Measurements from ENCODE around the gene ENOX1.

Gene ENOX1

DNA sequence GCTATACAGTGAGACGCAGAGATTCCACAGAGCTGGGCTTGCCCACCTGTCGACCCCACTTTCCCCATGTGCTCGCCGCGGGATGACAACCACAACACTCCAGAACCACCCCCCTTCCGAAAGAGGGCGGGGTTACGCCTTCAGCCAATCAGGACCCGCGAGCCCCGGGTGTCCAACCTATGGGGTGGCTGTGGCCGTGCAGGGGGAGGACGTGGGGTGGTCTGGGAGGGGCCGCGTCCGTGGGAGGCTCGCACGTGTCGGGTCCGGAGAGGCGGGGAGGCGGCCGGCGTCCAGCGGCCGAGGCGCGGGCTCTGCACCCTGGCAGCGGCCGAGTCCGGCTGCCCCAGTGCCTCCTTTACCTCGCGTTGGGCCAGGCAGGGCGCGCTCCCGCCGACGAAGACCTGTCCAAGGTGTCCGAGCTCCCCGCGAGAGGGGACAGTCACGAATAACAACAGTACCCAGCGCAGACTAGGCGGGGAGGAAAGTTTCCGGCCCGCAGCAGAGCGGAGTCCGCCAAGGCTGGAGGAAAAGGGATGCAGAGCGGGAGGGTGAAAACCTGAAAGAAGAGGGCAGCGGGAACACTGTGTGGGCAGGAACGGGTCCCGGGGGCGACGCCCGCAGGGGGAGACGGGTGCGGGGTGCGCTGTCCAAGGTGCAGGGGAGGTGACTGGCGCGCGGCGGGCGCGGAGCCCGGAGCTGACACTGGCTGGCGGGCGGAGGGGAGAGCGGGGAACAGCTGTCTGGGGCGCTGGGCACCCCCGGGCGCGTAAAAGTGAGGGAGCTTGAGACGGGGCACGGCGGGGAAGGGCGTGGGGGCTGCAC is 911 bp downstream of the ENOX1 start:
- DNase-seq = peak; percentile 75

GRCh38 chr13:43785261-43785649 is 1.5 kb downstream of the ENOX1 start:
- no peak for DNase-seq

DNA sequence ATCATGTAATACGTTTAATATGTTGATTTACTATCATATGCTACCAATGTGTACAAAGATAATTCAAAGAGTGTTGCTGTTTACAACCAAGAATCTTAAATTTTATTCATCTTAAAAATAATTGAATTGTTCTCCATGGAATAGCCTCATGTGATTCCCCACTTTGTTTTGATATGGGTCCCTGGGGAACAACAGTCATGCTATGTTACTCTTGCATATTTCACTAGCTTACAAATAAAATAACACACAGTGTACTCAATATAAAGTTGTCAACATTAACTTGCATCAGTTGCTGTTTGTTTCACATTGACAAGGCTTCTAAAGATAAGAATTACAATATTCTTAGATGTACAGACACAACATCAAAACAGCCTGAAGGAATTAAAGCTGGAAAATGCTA is 2.3 kb downstream of the ENOX1 start:
- DNase-seq = peak; percentile 57

DNA sequence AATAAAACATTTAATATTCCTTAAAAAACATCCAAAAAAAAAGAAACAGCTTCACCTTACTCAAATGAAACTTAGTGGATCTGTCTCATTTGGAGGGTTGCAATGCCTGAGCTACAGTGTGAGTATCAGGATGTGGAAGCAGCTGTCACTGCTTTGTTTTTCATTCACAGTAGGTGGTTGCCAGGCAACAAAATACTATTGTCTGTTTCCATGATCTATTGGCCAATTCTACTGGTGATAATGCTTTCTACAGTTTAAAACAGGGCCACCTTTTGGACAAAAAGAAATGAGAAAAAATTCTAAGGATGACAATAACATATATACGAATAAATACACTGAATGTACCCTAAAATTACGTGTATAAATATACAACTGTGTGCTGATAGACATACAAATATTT is 3.0 kb downstream of the ENOX1 start:
- peak; percentile 44 for DNase-seq

- no peak for DNase-seq
Observed at GRCh38 chr13:43782686-43783085, 4.1 kb downstream of the ENOX1 start.

DNA sequence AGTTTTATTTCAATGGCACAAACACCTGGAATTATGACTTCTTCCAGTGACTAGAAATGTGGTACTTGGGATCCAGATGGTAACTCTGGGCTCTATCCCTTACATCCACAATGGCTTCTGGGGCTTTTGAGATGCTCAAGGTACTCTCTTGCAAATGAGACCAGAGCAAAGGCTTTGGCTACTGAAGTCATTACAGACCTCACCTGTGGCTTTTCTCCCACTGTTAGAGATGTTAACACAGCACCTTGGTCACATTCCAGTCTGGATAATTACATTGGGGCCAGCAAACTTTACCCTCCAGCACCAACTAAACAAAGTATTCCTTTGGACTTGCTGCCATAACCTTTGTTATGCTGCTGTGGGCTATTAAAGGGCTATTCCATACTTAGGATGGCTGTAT is 6.1 kb downstream of the ENOX1 start:
- DNase-seq = no peak

DNA sequence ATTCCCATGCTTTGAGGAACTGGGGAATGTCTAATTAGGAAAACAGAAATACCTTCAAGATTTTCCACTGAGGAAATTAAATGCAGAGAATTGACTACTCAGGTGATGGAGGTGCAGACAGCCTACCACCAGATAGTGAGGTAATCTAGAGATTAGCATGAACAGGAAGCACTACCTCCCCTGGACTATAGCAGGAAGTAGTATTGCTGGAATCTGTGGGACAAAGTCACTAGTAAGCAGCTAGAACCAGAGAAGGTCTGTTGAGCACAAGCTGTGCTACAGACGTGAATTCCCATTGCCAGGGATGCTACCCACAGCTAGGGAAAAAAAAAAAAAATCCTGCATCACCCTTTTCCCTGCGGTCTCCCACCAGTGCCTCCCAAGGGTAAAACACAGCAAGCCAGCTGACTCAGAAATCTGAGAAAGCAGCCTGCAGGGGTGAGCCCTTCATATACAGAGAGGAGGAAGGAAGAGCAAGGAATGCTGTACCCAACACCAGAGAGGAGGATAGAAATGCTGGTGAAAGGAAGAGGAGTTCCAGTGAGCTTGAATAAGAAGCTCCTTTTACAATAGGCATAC is 10.2 kb downstream of the ENOX1 start:
- DNase-seq = peak; percentile 76

DNA sequence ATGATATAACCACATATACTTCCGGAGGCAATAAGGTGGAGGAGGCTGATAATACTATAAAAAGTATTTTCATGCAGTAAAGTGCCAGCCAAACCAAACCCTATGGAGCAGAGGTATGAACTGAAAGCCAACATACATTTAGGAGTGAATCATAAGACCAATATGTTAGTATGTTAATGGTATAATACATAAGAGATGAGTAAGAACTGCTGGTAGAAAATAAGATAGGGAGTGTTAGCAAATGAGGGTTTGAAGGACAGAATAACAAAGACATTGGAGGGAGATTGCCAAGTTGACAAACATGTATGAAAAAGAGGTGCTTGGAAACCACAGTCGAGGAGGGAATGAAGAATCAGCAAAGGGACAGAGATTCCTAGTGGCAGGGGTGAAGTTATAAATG is 10.8 kb downstream of the ENOX1 start:
- peak; percentile 29 for DNase-seq

- no peak for DNase-seq
Observed at GRCh38 chr13:43773602-43774001, 13.2 kb downstream of the ENOX1 start.

GRCh38 chr13:43770871-43771270 is 15.9 kb downstream of the ENOX1 start:
- DNase-seq = no peak

DNA sequence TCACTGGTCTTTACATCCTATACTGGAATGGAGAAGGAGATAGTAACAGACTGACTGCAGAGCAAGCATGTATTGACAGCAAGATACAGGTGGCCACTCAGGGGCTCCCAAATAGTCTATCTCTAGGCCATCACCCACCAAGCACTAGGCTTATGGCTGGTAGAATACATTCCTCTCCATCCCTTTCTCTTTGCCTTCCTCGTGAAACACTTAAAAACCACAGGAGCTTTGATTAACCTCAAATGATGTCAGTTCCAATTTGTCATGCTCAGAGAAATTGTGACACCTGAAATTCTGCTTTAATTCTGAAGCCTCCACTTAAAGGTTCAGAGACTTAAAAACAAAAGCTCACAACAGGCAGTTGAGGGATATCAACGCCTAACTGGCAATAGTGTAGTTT is 17.2 kb downstream of the ENOX1 start:
- DNase-seq = no peak

DNA sequence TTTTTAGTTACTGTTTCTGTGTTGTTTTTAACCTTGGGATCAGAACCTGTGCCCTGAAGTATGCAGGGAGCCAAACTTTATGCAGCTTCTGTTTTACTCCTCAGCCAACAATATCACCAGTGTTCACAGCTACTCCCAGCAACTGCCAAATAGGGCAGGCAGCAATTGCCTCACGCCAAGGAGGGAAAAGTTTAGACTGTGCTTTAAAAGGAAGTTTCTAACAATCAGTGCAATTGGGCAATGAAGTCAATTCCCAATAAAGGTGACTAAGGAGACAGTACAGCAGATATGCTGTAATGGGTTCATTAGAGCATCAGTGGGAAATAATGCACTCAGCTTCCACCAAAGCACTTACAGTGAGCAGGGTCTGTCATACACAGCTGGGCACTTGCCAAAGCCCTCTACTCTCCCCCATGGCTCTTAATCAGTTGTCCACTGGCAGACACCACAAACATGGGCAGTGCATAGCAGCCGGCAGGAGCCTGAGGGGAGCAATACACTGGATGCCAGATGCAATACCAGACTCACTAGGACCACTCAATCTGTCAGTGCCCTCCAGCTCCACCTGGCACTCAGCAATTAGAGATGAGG is 19.3 kb downstream of the ENOX1 start:
- no peak for DNase-seq

GRCh38 chr13:43766725-43767124 is 20.0 kb downstream of the ENOX1 start:
- DNase-seq = no peak

GRCh38 chr13:43764349-43764748 is 22.4 kb downstream of the ENOX1 start:
- DNase-seq = no peak

GRCh38 chr13:43763143-43763759 is 23.5 kb downstream of the ENOX1 start:
- DNase-seq = no peak

DNA sequence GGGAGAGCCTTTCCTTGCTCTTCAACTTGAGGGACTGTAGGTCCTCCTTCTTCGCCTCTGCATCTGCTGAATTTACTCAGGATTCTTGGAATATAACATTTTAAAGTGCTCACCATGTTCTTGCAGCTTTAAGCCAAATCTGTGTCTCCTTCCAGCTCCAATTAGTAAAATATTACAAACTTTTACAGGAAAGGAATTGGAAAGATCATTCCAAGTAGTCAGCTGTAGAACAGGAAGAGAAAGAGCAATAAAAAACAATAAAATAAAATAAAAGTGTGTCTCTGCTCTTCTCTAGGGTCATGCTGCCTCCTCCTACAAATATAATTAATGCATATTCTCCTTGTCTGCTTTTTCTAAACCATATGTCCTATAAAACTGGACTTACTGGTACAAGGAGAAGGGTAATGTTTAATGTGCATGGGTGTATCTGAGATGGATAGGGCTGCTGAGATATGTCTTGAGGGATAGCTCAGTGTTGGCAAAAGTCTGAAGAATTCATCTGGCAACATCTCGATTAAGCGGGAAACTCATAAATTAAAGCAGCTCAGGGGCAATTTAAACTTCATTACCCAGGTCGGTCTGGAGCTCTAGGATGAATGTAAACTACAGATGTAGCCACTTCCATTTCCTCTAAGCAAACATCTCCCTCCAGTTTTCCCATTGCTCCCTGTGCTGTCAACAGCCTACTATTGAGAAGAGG is 25.0 kb downstream of the ENOX1 start:
- DNase-seq = no peak

GRCh38 chr13:43760257-43760656 is 26.5 kb downstream of the ENOX1 start:
- DNase-seq = no peak

DNA sequence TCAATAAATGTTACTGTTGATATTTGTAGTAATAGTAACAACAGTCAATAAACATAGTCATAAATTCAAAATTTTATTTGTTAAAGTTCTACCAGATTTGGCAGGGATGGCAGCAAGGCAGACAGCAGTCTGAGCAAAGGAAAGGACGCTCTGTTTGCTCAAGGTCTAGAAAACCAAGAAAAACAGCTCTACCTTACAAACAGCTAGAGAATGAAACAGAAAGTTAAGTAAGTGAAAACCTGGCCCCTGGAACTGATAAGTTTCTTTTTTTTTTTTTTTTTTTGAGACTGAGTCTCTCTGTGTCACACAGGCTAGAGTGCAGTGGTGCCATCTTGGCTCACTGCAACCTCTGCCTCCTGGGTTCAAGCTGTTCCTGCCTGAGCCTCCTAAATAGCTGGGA is 27.9 kb downstream of the ENOX1 start:
- no peak for DNase-seq

- DNase-seq = no peak
Observed at GRCh38 chr13:43757266-43757665, 29.5 kb downstream of the ENOX1 start.

DNA sequence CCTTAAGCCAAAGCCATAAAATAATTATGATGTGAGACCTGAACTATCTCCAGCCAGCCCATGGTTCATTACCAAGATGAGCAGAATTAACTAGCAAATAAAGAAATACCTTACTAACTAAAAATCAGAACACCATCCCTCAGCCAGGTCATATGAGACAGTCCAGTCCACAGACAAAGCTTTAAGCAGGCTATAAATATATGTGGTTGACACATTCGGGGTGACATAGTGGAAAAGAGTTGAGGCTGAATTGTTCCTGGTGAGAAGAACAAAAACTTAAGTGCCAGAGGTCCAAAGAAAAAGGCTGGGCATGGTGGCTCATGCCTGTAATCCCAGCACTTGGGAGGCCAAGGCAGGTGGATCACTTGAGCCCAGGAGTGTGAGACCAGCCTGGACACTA is 30.9 kb downstream of the ENOX1 start:
- no peak for DNase-seq

- DNase-seq = peak; percentile 28
Observed at GRCh38 chr13:43751624-43752023, 35.1 kb downstream of the ENOX1 start.

GRCh38 chr13:43749503-43749902 is 37.3 kb downstream of the ENOX1 start:
- DNase-seq = no peak
